Endodermal cell (in vitro differentiated cells): ENCODE measurements around the gene TMEM38B. TPM values are rescaled to one million over a fixed set of nuclear protein-coding genes. Genes with fewer than 3 reads are reported as not detected.

Experiments
- DNase-seq: peaks from one replicate; pipeline ENCODE4 v3.0.0-alpha.2; 2017
- H3K27ac ChIP-seq: 2 replicates; pipeline ENCODE4 v1.5.1; 2013; ENCODE audit warnings: mild to moderate bottlenecking, low read depth, low read length, moderate library complexity
- H3K27me3 ChIP-seq: 2 replicates; pipeline ENCODE4 v1.6.1; 2013; ENCODE audit warnings: mild to moderate bottlenecking, low read length, moderate library complexity; ENCODE audit not compliant: insufficient read depth, control insufficient read depth, poor library complexity, severe bottlenecking
- H3K36me3 ChIP-seq: 2 replicates; pipeline ENCODE4 v1.7.0; 2013; ENCODE audit warnings: mild to moderate bottlenecking, low read length, moderate library complexity; ENCODE audit not compliant: control insufficient read depth, insufficient read depth
- H3K4me1 ChIP-seq: one replicate; pipeline ENCODE4 v1.7.0; 2013; ENCODE audit warnings: low read length; ENCODE audit not compliant: control insufficient read depth, insufficient read depth
- H3K4me3 ChIP-seq: 2 replicates; pipeline ENCODE4 v1.5.1; 2013; ENCODE audit warnings: mild to moderate bottlenecking, low read length, moderate library complexity
- H3K9ac ChIP-seq: 2 replicates; pipeline ENCODE4 v1.6.1; 2013; ENCODE audit warnings: mild to moderate bottlenecking, low read length, moderate library complexity; ENCODE audit not compliant: poor library complexity, severe bottlenecking; ENCODE audit errors: extremely low read depth
- H3K9me3 ChIP-seq: 2 replicates; pipeline ENCODE4 v1.6.1; 2013; ENCODE audit warnings: mild to moderate bottlenecking, low read length, moderate library complexity; ENCODE audit not compliant: control insufficient read depth
- H3K27ac Mint-ChIP-seq: 2 replicates; pipeline ENCODE4 v1.8.0; 2020; ENCODE audit warnings: mixed read lengths
- H3K27me3 Mint-ChIP-seq: 2 replicates; pipeline ENCODE4 v1.8.0; 2021; ENCODE audit warnings: mild to moderate bottlenecking, mixed read lengths; ENCODE audit not compliant: insufficient read depth
- H3K36me3 Mint-ChIP-seq: 2 replicates; pipeline ENCODE4 v1.8.0; 2020; ENCODE audit warnings: low read depth, mixed read lengths
- H3K4me1 Mint-ChIP-seq: 2 replicates; pipeline ENCODE4 v1.8.0; 2020; ENCODE audit warnings: mixed read lengths
- H3K4me3 Mint-ChIP-seq: 2 replicates; pipeline ENCODE4 v1.8.0; 2020; ENCODE audit warnings: mild to moderate bottlenecking, moderate library complexity, mixed read lengths
- H3K9me3 Mint-ChIP-seq: 2 replicates; pipeline ENCODE4 v1.8.0; 2020; ENCODE audit warnings: mild to moderate bottlenecking, mixed read lengths
- WGBS, 2 experiments: methylation state at CpG; one replicate each; pipeline versions ENCODE4 v1.1.5 to v1.1.7; 2013; ENCODE audit warnings: missing lambda C conversion rate in 2 of 2, mixed read lengths in 1 of 2; ENCODE audit not compliant: insufficient coverage in 1 of 2, insufficient read length in 1 of 2; 5-methylcytosine and 5-hydroxymethylcytosine counted together
- total RNA-seq, 2 donors: library from RNA; stranded (reverse); fragmentation: NEBNext Ultra II Directional in 1 of 2; extraction: Animal tissue kit (Norgen Biotek cat#: 25700) in 1 of 2; gene quantifications; 2 replicates in 1 of 2; 3 replicates in 1 of 2; pipeline ENCODE4 v1.2.1, GENCODE V29; 2021
- TF ChIP-seq, protein P1 (sequence below): fragments of 200-600 bp; sonication (generic); conservative IDR thresholded peaks from 2 replicates; pipeline ENCODE4 v1.5.0; 2021; ENCODE audit warnings: antibody characterized with exemption, mild to moderate bottlenecking

Gene TMEM38B
- total RNA-seq, 2 donors from 2014 or later = 24.7 to 48.0 TPM

DNA sequence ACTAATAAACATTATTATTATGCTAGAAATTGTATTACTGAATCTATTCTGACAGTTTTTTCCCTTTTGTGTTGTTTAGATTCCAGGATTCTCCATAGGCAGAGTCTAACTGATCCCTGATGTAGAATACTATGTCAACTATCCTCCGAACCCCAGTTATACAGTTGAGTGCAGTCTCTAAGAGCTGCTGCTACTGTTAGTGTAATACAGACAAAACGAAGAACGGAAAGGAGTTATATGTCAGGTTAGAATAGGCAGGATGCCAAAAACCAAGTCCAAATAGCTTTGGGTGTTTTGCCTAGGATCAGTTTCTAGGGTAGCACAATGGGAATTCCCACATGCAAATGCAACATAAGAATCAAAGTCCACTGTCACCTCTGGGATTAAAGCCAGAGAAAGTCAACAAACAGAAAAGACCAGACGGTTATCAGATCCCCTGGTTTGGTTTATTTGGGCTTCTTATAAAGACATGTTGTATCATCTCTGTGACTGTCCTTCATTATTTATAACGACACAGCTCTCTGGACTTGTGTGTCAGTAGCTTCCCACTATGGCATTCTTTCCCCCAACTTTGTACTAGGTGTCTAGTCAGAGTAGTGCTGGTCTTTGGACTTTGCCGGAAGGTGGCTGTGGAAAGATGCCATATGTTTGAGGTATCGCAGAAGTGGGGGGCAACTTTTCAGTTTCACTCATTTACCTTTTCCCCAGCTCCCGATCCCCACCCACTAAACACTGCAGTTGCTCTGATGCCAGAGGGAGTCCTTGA is 14.9 kb upstream of the TMEM38B start:
- H3K27me3 ChIP-seq = no peaks in the 10 kb centered on the region
- Mint-ChIP-seq H3K4me1 (peaks cover 50% of the 10 kb centered on the region), H3K4me3 (no peak overlapping the region), H3K27ac (no peak overlapping the region), H3K9me3 (no peaks in the 10 kb centered on the region), H3K36me3 (no peaks in the 10 kb centered on the region), H3K27me3 (peaks cover 5% of the 10 kb centered on the region)
- whole genome bisulfite sequencing, 2 experiments = 85 to 88% methylated on average over 6 to 8 of the region's 8 CpGs
- H3K4me3 ChIP-seq = peak overlapping the region; percentile 64
- DNase-seq = no peak
- no peak overlapping the region for H3K9ac ChIP-seq
- no peaks in the 10 kb centered on the region for H3K36me3 ChIP-seq
- H3K4me1 ChIP-seq = peaks cover 33% of the 10 kb centered on the region
- H3K9me3 ChIP-seq = peaks cover 7% of the 10 kb centered on the region
- TF ChIP-seq, protein P1, sequence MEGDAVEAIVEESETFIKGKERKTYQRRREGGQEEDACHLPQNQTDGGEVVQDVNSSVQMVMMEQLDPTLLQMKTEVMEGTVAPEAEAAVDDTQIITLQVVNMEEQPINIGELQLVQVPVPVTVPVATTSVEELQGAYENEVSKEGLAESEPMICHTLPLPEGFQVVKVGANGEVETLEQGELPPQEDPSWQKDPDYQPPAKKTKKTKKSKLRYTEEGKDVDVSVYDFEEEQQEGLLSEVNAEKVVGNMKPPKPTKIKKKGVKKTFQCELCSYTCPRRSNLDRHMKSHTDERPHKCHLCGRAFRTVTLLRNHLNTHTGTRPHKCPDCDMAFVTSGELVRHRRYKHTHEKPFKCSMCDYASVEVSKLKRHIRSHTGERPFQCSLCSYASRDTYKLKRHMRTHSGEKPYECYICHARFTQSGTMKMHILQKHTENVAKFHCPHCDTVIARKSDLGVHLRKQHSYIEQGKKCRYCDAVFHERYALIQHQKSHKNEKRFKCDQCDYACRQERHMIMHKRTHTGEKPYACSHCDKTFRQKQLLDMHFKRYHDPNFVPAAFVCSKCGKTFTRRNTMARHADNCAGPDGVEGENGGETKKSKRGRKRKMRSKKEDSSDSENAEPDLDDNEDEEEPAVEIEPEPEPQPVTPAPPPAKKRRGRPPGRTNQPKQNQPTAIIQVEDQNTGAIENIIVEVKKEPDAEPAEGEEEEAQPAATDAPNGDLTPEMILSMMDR = no peak
- H3K27ac ChIP-seq = no peak overlapping the region

DNA sequence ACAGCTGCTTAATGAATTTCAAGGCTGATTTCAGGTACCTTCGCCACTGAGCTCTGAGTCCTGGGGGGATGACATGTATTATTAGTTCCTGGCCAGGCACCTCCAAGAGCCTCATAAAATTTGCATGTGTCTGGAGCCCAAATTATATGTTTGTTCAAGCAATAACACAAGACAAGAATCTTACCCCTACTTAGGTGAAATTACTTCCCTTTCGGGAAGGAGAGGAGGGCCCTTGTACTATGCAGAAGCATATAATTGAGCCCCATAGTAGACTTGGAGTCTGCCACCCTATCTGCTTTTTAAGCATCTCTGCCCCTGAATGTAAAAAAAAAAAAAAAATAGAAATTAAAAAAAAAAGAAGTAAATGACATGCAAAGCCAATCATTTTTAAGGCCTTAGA is 13.0 kb upstream of the TMEM38B start:
- Mint-ChIP-seq H3K36me3 (no peaks in the 10 kb centered on the region), H3K9me3 (no peaks in the 10 kb centered on the region), H3K27me3 (peaks cover 8% of the 10 kb centered on the region), H3K4me1 (peaks cover 45% of the 10 kb centered on the region), H3K4me3 (no peak overlapping the region), H3K27ac (no peak overlapping the region)
- no peak overlapping the region for H3K9ac ChIP-seq
- H3K27me3 ChIP-seq = no peaks in the 10 kb centered on the region
- peaks cover 26% of the 10 kb centered on the region for H3K4me1 ChIP-seq
- H3K36me3 ChIP-seq = no peaks in the 10 kb centered on the region
- H3K4me3 ChIP-seq = no peak overlapping the region
- H3K9me3 ChIP-seq = peaks cover 7% of the 10 kb centered on the region
- H3K27ac ChIP-seq = no peak overlapping the region
- WGBS, 2 experiments = 89 to 100% methylated on average over 1 to 2 of the region's 2 CpGs
- TF ChIP-seq, protein P1 = no peak
- no peak for DNase-seq

DNA sequence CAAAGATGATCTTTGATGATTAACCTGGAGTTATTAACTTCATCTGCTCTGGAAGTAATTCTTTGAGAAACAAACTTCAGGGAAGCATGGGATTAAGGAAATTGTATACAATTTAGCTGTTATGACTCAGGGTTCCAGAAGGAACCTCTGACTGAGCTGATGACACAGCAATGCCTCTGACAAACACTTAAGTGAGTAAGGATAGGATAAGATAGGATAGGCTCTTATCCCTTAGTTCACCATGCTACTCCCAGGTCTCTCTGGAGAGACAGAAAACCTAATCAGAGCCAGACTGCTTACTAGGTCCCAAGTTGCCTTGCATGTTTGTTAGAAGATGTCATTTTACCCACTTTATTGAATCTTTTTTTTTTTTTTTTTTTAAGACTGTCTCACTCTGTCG is 12.6 kb upstream of the TMEM38B start:
- TF ChIP-seq, protein P1 = no peak
- no peaks in the 10 kb centered on the region for H3K36me3 Mint-ChIP-seq
- no peak overlapping the region for H3K9ac ChIP-seq

More for the DNA sequence above, 12.6 kb upstream of the TMEM38B start:
- 95 to 100% methylated on average over 1 of the region's 1 CpG for WGBS, 2 experiments
- no peak overlapping the region for H3K4me3 Mint-ChIP-seq
- Histone ChIP-seq H3K27me3 (no peaks in the 10 kb centered on the region), H3K36me3 (no peaks in the 10 kb centered on the region), H3K4me1 (peaks cover 26% of the 10 kb centered on the region), H3K9me3 (peaks cover 7% of the 10 kb centered on the region), H3K4me3 (no peak overlapping the region), H3K27ac (no peak overlapping the region)
- DNase-seq = no peak
- peaks cover 8% of the 10 kb centered on the region for H3K27me3 Mint-ChIP-seq
- no peaks in the 10 kb centered on the region for H3K9me3 Mint-ChIP-seq
- no peak overlapping the region for H3K27ac Mint-ChIP-seq
- peaks cover 41% of the 10 kb centered on the region for H3K4me1 Mint-ChIP-seq
